AG04450 (cell line): ENCODE measurements around the gene RNF39. TPM values are rescaled to one million over a fixed set of nuclear protein-coding genes. Genes with fewer than 3 reads are reported as not detected.
"Not testable (repeated sequence)": the region's sequence is repeated elsewhere in the genome, so short reads cannot be mapped to it uniquely, and the experiment has no call there.

Source experiments
- CTCF ChIA-PET: fragments of 300-600, 350-600 bp; formaldehyde crosslinking; extraction: SDS; loops from one replicate; lab custom pipeline; 2022; ENCODE audit warnings: antibody characterized with exemption, inconsistent platforms; lab: Charles Lee
- POLR2A ChIA-PET: fragments of 350-600 bp; formaldehyde crosslinking; extraction: SDS; loops from one replicate; lab custom pipeline; 2021; ENCODE audit warnings: antibody characterized with exemption, inconsistent platforms; lab: Yijun Ruan, JAX
- DNase-seq: peaks from one replicate; pipeline ENCODE4 v3.0.0-alpha.2; 2011; ENCODE audit warnings: low read depth, low spot score
- H3K27ac ChIP-seq: one replicate; pipeline ENCODE4 v1.5.1; 2012; ENCODE audit warnings: low read depth, low read length, control low read depth
- H3K27me3 ChIP-seq: one replicate; pipeline ENCODE4 v1.6.0; 2012; ENCODE audit warnings: low read length; ENCODE audit not compliant: control insufficient read depth, insufficient read depth
- H3K4me3 ChIP-seq: 2 replicates; pipeline ENCODE4 v1.5.1; 2011; ENCODE audit warnings: mild to moderate bottlenecking, low read depth, low read length, control low read depth
- H3K9me3 ChIP-seq: 2 replicates; pipeline ENCODE4 v1.5.1; 2012; ENCODE audit warnings: low read length; ENCODE audit not compliant: control insufficient read depth, insufficient read depth
- CTCF ChIP-seq: IDR thresholded peaks from 2 replicates; pipeline ENCODE4 v1.5.1; 2011; ENCODE audit warnings: low read depth, low read length, control low read depth, inconsistent platforms
- polyA plus RNA-seq: library from polyadenylated mRNA; depleted of rRNA; stranded (reverse); fragments of >200 nt; gene quantifications from 2 replicates; pipeline ENCODE4 v1.2.3, GENCODE V29; 2011

Gene RNF39
- polyA plus RNA-seq, 1 experiment = not detected

GRCh38 chr6:30042476-30042875, 33.1 kb downstream of the RNF39 start:
- Histone ChIP-seq H3K27ac (no peak overlapping the region), H3K4me3 (no peak overlapping the region), H3K9me3 (no peaks in the 10 kb centered on the region), H3K27me3 (no peaks in the 10 kb centered on the region)
- ChIA-PET POLR2A (no interaction called here), CTCF (no interaction called here)
- TF ChIP-seq CTCF = no peak
- DNase-seq = no peak

DNA sequence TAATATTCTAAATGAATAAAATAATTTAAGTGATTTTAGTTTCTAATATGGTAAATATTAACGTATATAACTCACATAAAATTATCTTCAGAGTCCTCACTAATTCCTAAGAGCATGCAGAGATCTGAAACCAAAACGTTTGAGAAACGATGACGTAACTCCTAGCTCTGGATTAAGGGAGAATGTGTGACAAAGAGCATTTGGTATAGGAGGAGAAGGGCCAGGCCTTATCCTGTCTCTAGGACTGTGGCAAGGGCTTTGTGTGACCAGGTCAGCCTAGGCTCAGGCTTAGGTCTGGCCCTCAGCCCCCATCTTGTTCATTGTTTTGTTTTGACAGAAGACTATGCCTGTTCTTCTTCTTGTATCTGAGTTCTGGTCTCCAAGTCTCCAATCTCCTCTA, 33.7 kb downstream of the RNF39 start:
- H3K4me3 ChIP-seq = no peak overlapping the region
- no peaks in the 10 kb centered on the region for H3K9me3 ChIP-seq
- POLR2A ChIA-PET = no interaction called here
- DNase-seq = no peak
- TF ChIP-seq CTCF = no peak
- no peak overlapping the region for H3K27ac ChIP-seq
- CTCF ChIA-PET = no interaction called here
- H3K27me3 ChIP-seq = no peaks in the 10 kb centered on the region

DNA sequence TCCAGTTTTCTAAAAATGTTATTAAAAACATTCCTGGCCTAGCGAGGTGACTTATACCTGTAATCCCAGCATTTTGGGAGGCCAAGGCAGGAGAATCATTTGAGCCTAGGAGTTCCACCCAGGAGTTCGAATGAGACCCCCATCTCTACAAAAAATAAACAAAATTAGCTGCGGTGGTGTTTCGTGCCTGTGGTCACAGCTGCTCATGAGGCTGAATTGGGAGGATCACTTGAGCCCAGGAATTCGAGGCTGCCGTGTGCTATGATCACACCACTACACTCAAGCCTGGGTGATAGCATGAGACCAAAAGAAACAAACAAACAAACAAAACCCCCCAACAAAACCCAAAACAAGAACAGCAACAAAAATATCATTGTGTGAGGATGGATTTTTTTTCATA, 34.3 kb downstream of the RNF39 start:
- H3K27ac ChIP-seq = no peak overlapping the region
- H3K27me3 ChIP-seq = no peaks in the 10 kb centered on the region
- ChIA-PET POLR2A (no interaction called here), CTCF (interaction anchor here (1.5 kb wide), 1 partner anchor 12 kb away, joined by 3 read pairs; no protein-coding TSS in a partner anchor)
- no peaks in the 10 kb centered on the region for H3K9me3 ChIP-seq
- no peak overlapping the region for H3K4me3 ChIP-seq
- TF ChIP-seq CTCF = no peak
- no peak for DNase-seq

GRCh38 chr6:30037182-30037788, 38.3 kb downstream of the RNF39 start:
- Histone ChIP-seq H3K9me3 (no peaks in the 10 kb centered on the region), H3K27me3 (no peaks in the 10 kb centered on the region), H3K4me3 (no peak overlapping the region), H3K27ac (no peak overlapping the region)
- CTCF ChIA-PET = interaction anchor here (0.7 to 1.1 kb wide), 2 partner anchors 12 to 71 kb away, joined by 3 read pairs; no protein-coding TSS in a partner anchor
- TF ChIP-seq CTCF = peak; percentile 61
- POLR2A ChIA-PET = no interaction called here
- no peak for DNase-seq

DNA sequence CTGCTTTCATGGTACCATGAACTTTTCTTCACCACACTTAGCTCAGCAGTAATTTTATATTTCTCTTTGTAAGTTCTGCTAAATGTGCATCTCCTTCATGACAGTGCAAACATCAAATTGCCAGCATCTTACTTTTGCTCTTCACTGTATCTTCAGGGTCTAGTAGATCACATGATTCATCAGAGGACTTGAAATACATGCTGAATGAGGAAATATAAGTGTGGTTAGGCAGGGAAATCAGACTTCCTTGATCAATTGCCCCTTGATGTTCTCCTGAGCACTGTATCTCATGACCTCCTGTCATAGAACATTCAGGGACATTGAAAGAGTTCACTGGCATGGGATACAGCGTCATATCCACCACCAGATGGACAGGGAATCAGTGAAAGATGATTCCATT, 39.8 kb downstream of the RNF39 start:
- no peak overlapping the region for H3K27ac ChIP-seq
- no peak for TF ChIP-seq CTCF
- POLR2A ChIA-PET = no interaction called here
- no peak overlapping the region for H3K4me3 ChIP-seq
- H3K9me3 ChIP-seq = no peaks in the 10 kb centered on the region
- DNase-seq = no peak
- H3K27me3 ChIP-seq = no peaks in the 10 kb centered on the region
- CTCF ChIA-PET = interaction anchor here (0.8 kb wide), 1 partner anchor 187 kb away, joined by 3 read pairs; no protein-coding TSS in a partner anchor

DNA sequence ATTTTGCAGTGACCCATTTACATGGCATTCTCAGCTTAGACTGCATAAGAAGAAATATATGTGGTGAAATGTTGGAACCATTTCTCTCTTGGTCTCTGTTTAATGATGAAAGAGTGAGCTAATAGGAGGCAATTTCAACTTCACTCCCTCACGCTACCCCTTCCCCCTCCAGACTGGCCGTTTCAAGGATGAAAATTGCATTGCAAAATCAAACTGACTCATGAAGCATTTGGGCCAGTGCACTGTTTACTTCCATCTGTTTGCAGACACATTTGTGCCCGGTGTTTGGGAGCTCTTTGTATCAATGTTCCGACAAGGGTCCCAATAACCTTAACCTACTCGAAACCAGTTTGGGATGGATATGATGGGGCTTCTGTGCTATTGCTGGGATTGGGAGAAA, 42.1 kb downstream of the RNF39 start:
- H3K27me3 ChIP-seq, H3K9me3 ChIP-seq, H3K4me3 ChIP-seq, H3K27ac ChIP-seq: not testable (repeated sequence)
- DNase-seq = peak; percentile 20
- POLR2A ChIA-PET = interaction anchor here (1.8 kb wide), 1 partner anchor 28 kb away, joined by 6 read pairs; the partner anchor contains the start of gene POLR1H
- CTCF ChIA-PET = interaction anchor here (0.7 to 1.4 kb wide), 3 partner anchors 186 to 383 kb away, joined by 3 to 4 read pairs (median 3); no protein-coding TSS in a partner anchor
